AG04450 (cell line): ENCODE measurements around the gene GNB1L. TPM values are rescaled to one million over a fixed set of nuclear protein-coding genes. Genes with fewer than 3 reads are reported as not detected.

ENCODE experiments used
- CTCF ChIA-PET: fragments of 300-600, 350-600 bp; formaldehyde crosslinking; extraction: SDS; loops from one replicate; lab custom pipeline; 2022; ENCODE audit warnings: antibody characterized with exemption, inconsistent platforms; lab: Charles Lee
- POLR2A ChIA-PET: fragments of 350-600 bp; formaldehyde crosslinking; extraction: SDS; loops from one replicate; lab custom pipeline; 2021; ENCODE audit warnings: antibody characterized with exemption, inconsistent platforms; lab: Yijun Ruan, JAX
- DNase-seq: peaks from one replicate; pipeline ENCODE4 v3.0.0-alpha.2; 2011; ENCODE audit warnings: low read depth, low spot score
- H3K27ac ChIP-seq: one replicate; pipeline ENCODE4 v1.5.1; 2012; ENCODE audit warnings: low read depth, low read length, control low read depth
- H3K27me3 ChIP-seq: one replicate; pipeline ENCODE4 v1.6.0; 2012; ENCODE audit warnings: low read length; ENCODE audit not compliant: control insufficient read depth, insufficient read depth
- H3K4me3 ChIP-seq: 2 replicates; pipeline ENCODE4 v1.5.1; 2011; ENCODE audit warnings: mild to moderate bottlenecking, low read depth, low read length, control low read depth
- H3K9me3 ChIP-seq: 2 replicates; pipeline ENCODE4 v1.5.1; 2012; ENCODE audit warnings: low read length; ENCODE audit not compliant: control insufficient read depth, insufficient read depth
- CTCF ChIP-seq: IDR thresholded peaks from 2 replicates; pipeline ENCODE4 v1.5.1; 2011; ENCODE audit warnings: low read depth, low read length, control low read depth, inconsistent platforms
- polyA plus RNA-seq: library from polyadenylated mRNA; depleted of rRNA; stranded (reverse); fragments of >200 nt; gene quantifications from 2 replicates; pipeline ENCODE4 v1.2.3, GENCODE V29; 2011

Gene GNB1L
- polyA plus RNA-seq, 1 experiment = 1.3 TPM

- no peak for DNase-seq
- H3K9me3 ChIP-seq = no peaks in the 10 kb centered on the region; the same call in 1 of the 2 replicates
- TF ChIP-seq CTCF = no peak
- H3K27ac ChIP-seq = no peak overlapping the region
- peaks cover 81% of the 10 kb centered on the region for H3K27me3 ChIP-seq
- H3K4me3 ChIP-seq = no peak overlapping the region
- POLR2A ChIA-PET = no interaction called here
- CTCF ChIA-PET = interaction anchor here (1.1 kb wide), 1 partner anchor 140 kb away, joined by 3 read pairs; no protein-coding TSS in a partner anchor
These were observed 84.1 kb downstream of the GNB1L start for GRCh38 chr22:19770349-19771220.

GRCh38 chr22:19769393-19769715 is 85.3 kb downstream of the GNB1L start:
- Histone ChIP-seq H3K4me3 (no peak overlapping the region), H3K9me3 (peaks cover 4% of the 10 kb centered on the region; the same call in 1 of the 2 replicates), H3K27ac (no peak overlapping the region), H3K27me3 (peaks cover 85% of the 10 kb centered on the region)
- ChIA-PET CTCF (no interaction called here), POLR2A (no interaction called here)
- TF ChIP-seq CTCF = no peak
- DNase-seq = no peak

- H3K9me3 ChIP-seq = peaks cover 20% of the 10 kb centered on the region; the same call in 1 of the 2 replicates
- DNase-seq = no peak
- peaks cover 86% of the 10 kb centered on the region for H3K27me3 ChIP-seq
- ChIA-PET CTCF (no interaction called here), POLR2A (no interaction called here)
- no peak overlapping the region for H3K4me3 ChIP-seq
- H3K27ac ChIP-seq = no peak overlapping the region
- TF ChIP-seq CTCF = no peak
These were observed 87.0 kb downstream of the GNB1L start for GRCh38 chr22:19767427-19768341.

GRCh38 chr22:19766511-19767426 is 87.9 kb downstream of the GNB1L start:
- H3K4me3 ChIP-seq = no peak overlapping the region
- CTCF ChIA-PET = no interaction called here

More at GRCh38 chr22:19766511-19767426, 87.9 kb downstream of the GNB1L start:
- Histone ChIP-seq H3K9me3 (peaks cover 21% of the 10 kb centered on the region; the same call in 1 of the 2 replicates), H3K27me3 (peaks cover 87% of the 10 kb centered on the region), H3K27ac (no peak overlapping the region)
- DNase-seq = no peak
- POLR2A ChIA-PET = no interaction called here
- peak; percentile 24 for TF ChIP-seq CTCF
